K562 (cell line): ENCODE data around the gene PACRG.

ENCODE experiments used
- ARHGAP35 ChIP-seq: fragments of 450-650 bp; IDR thresholded peaks from 2 replicates; pipeline ENCODE4 v1.6.1; 2018; ENCODE audit not compliant: partially characterized antibody
- ARID3A ChIP-seq: IDR thresholded peaks from 2 replicates; pipeline ENCODE4 v1.6.1; 2012; ENCODE audit warnings: low read depth, low read length, improper control_type of control experiment, borderline replicate concordance
- CC2D1A ChIP-seq: fragments of 450-650 bp; IDR thresholded peaks from 2 replicates; pipeline ENCODE4 v1.6.1; 2017; ENCODE audit warnings: mild to moderate bottlenecking
- CEBPB ChIP-seq: fragments of 450-650 bp; IDR thresholded peaks from 2 replicates; pipeline ENCODE4 v1.6.1; 2016; ENCODE audit warnings: missing genetic modification characterization, missing compliant biosample characterization
- CTCF ChIP-seq, 3 experiments: IDR thresholded peaks in 2 of 3; conservative IDR thresholded peaks in 1 of 3; 2 replicates each; pipeline ENCODE4 v1.5.1; 2011 to 2012; ENCODE audit warnings: low read length in 3 of 3, mild to moderate bottlenecking in 3 of 3, control low read depth in 2 of 3, improper control_type of control experiment in 1 of 3, inconsistent platforms in 1 of 3, low read depth in 1 of 3, mixed read lengths in 1 of 3, moderate library complexity in 1 of 3; ENCODE audit not compliant: insufficient read depth in 2 of 3
- E2F4 ChIP-seq: sonication (generic); formaldehyde crosslinking; IDR thresholded peaks from 2 replicates; pipeline ENCODE4 v1.8.0; 2022; ENCODE audit warnings: mild to moderate bottlenecking, low read depth, missing genetic modification reagents
- EZH2 ChIP-seq: IDR thresholded peaks from 2 replicates; pipeline ENCODE4 v1.6.1; 2012; ENCODE audit warnings: low read depth, mild to moderate bottlenecking, inconsistent platforms, low read length, borderline replicate concordance
- POLR2A ChIP-seq: fragments of 450-650 bp; conservative IDR thresholded peaks from 2 replicates; pipeline ENCODE4 v1.6.1; 2016
- XRCC4 ChIP-seq: IDR thresholded peaks from one replicate; pipeline ENCODE4 v1.6.1; 2011; ENCODE audit not compliant: insufficient read depth, insufficient read length; ENCODE audit errors: extremely low read depth

DNA sequence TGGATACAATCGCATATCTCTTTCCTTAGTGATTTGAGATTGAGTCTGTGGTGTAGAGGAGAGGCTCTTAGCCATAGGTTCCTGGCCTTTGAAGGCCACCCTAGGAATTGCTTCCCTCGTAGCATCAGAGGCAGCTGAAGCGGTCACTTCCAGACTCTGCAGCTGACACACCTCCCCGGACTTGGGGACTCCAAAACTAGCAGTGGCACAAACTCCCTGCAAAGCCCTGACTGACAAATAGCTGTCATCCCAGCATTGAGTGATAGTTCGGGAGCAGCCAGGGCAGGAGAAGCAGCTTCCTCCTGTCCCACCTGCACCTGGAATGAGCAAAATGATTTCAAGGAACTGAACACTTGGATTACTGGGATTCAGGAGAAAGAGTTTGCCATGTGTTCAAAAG is 586.2 kb downstream of the PACRG start:
- TF ChIP-seq CTCF (IDR thresholded peaks at IDR 0.05 in 2 of 3, conservative IDR thresholded peaks at IDR 0.05 in 1 of 3; ENCODE audit: insufficient read depth in 2 of 3, low read depth in 1 of 3, low read length in 3 of 3) (no peak), ARID3A (no peak), XRCC4 (no peak), ARHGAP35 (no peak), CEBPB (tag) (no peak), EZH2 (no peak), CC2D1A (no peak), E2F4 (CRISPR knock-in tag) (no peak), POLR2A (no peak)
